Neuronal stem cell (in vitro differentiated cells): ENCODE measurements around the gene NUP133.

Source experiments
- DNase-seq: peaks from one replicate; pipeline ENCODE4 v3.0.0-alpha.2; 2013; ENCODE audit warnings: low spot score
- H2AFZ ChIP-seq: one replicate; pipeline ENCODE4 v1.6.1; 2013; ENCODE audit warnings: mild to moderate bottlenecking, low read length, inconsistent platforms
- H2AK5ac ChIP-seq: 2 replicates; pipeline ENCODE4 v1.6.1; 2013; ENCODE audit warnings: low read depth, mild to moderate bottlenecking, inconsistent platforms, low read length, moderate library complexity, mixed read lengths
- H2BK120ac ChIP-seq: 2 replicates; pipeline ENCODE4 v1.6.1; 2013; ENCODE audit warnings: low read depth, mild to moderate bottlenecking, inconsistent platforms, low read length, moderate library complexity, mixed read lengths
- H2BK12ac ChIP-seq: one replicate; pipeline ENCODE4 v1.6.1; 2013; ENCODE audit warnings: low read length, inconsistent platforms
- H2BK15ac ChIP-seq: 2 replicates; pipeline ENCODE4 v1.6.1; 2013; ENCODE audit warnings: mild to moderate bottlenecking, low read length, inconsistent platforms, mixed read lengths
- H2BK5ac ChIP-seq: one replicate; pipeline ENCODE4 v1.6.1; 2013; ENCODE audit warnings: inconsistent platforms, mild to moderate bottlenecking, low read length, moderate library complexity
- H3K14ac ChIP-seq: one replicate; pipeline ENCODE4 v1.6.1; 2013; ENCODE audit warnings: low read length, inconsistent platforms
- H3K18ac ChIP-seq: 2 replicates; pipeline ENCODE4 v1.6.1; 2013; ENCODE audit warnings: low read length, inconsistent platforms
- H3K23ac ChIP-seq: 2 replicates; pipeline ENCODE4 v1.6.1; 2013; ENCODE audit warnings: low read depth, mild to moderate bottlenecking, mixed read lengths, low read length, inconsistent platforms; ENCODE audit not compliant: poor library complexity
- H3K27ac ChIP-seq: replicated peaks from 3 replicates; pipeline ENCODE4 v1.5.1; 2013; ENCODE audit warnings: low read length, inconsistent platforms
- H3K27me3 ChIP-seq, 3 experiments: 2 replicates each; pipeline ENCODE4 v1.6.1; 2013; ENCODE audit warnings: low read length in 3 of 3, mild to moderate bottlenecking in 2 of 3, inconsistent platforms in 1 of 3, low read depth in 1 of 3, mixed read lengths in 1 of 3, moderate library complexity in 1 of 3; ENCODE audit not compliant: control insufficient read depth in 3 of 3, insufficient read depth in 3 of 3
- H3K36me3 ChIP-seq, 2 donors: replicated peaks in 1 of 2; 2 replicates each; pipeline ENCODE4 v1.6.1; 2013; ENCODE audit warnings: low read length in 2 of 2; ENCODE audit not compliant: control insufficient read depth in 2 of 2, insufficient read depth in 2 of 2
- H3K4ac ChIP-seq: 2 replicates; pipeline ENCODE4 v1.6.1; 2013; ENCODE audit warnings: inconsistent platforms, mild to moderate bottlenecking, low read length, moderate library complexity
- H3K4me1 ChIP-seq, 2 donors: 1 replicate in 1 of 2; 2 replicates in 1 of 2; pipeline ENCODE4 v1.6.1; 2013; ENCODE audit warnings: low read length in 2 of 2, low read depth in 1 of 2; ENCODE audit not compliant: control insufficient read depth in 2 of 2, insufficient read depth in 1 of 2
- H3K4me2 ChIP-seq: one replicate; pipeline ENCODE4 v1.6.1; 2013; ENCODE audit warnings: mild to moderate bottlenecking, low read length, inconsistent platforms; ENCODE audit not compliant: insufficient read depth, poor library complexity, severe bottlenecking
- H3K4me3 ChIP-seq, 2 donors: 2 replicates each; pipeline ENCODE4 v1.5.1; 2013; ENCODE audit warnings: low read length in 2 of 2, mild to moderate bottlenecking in 2 of 2, inconsistent platforms in 1 of 2, moderate library complexity in 1 of 2
- H3K79me1 ChIP-seq: one replicate; pipeline ENCODE4 v1.6.1; 2013; ENCODE audit warnings: low read depth, mild to moderate bottlenecking, inconsistent platforms, low read length, moderate library complexity
- H3K9ac ChIP-seq: one replicate; pipeline ENCODE4 v1.6.1; 2013; ENCODE audit warnings: mild to moderate bottlenecking, low read depth, low read length, inconsistent platforms; ENCODE audit not compliant: poor library complexity
- H3K9me3 ChIP-seq, 2 donors: replicated peaks in 1 of 2; 2 replicates each; pipeline versions ENCODE3 to v1.6.1; 2013; ENCODE audit warnings: low read length in 2 of 2, mild to moderate bottlenecking in 2 of 2, inconsistent platforms in 1 of 2, low read depth in 1 of 2, mixed read lengths in 1 of 2, moderate library complexity in 1 of 2; ENCODE audit not compliant: control insufficient read depth in 2 of 2, insufficient read depth in 1 of 2
- H4K8ac ChIP-seq: one replicate; pipeline ENCODE4 v1.6.1; 2013; ENCODE audit warnings: low read depth, mild to moderate bottlenecking, inconsistent platforms, low read length, moderate library complexity
- H4K91ac ChIP-seq: one replicate; pipeline ENCODE4 v1.6.1; 2013; ENCODE audit warnings: low read length, low read depth, mild to moderate bottlenecking, inconsistent platforms; ENCODE audit not compliant: poor library complexity
- WGBS, 2 donors: extraction: QIAGEN DNeasy Blood & Tissue Kit; methylation state at CpG; one replicate each; pipeline ENCODE4 v1.1.7; 2013; ENCODE audit warnings: missing lambda C conversion rate in 2 of 2, mixed read lengths in 1 of 2; ENCODE audit not compliant: insufficient read length in 2 of 2, insufficient replicate concordance in 1 of 2; ENCODE audit errors: extremely low coverage in 2 of 2; 5-methylcytosine and 5-hydroxymethylcytosine counted together

Gene NUP133

GRCh38 chr1:229427572-229427971 is 80.6 kb downstream of the NUP133 start:
- H3K9ac ChIP-seq: no peak overlapping the region

GRCh38 chr1:229425564-229426159 is 82.5 kb downstream of the NUP133 start:
- Histone ChIP-seq H2BK12ac (no peak overlapping the region), H2BK15ac (no peak overlapping the region), H4K8ac (no peak overlapping the region), H3K9me3 (peaks cover 0 to 7% of the 10 kb centered on the region in 2 donors), H4K91ac (no peak overlapping the region), H3K4me2 (no peak overlapping the region), H2AK5ac (no peak overlapping the region), H2BK5ac (no peak overlapping the region), H3K23ac (no peak overlapping the region), H3K4me1 (no peaks in the 10 kb centered on the region), H3K9ac (no peak overlapping the region), H3K27me3 (peaks cover 0 to 8% (median 4%) of the 10 kb centered on the region in 3 experiments), H3K4me3 (no peak overlapping the region), H3K14ac (no peak overlapping the region), H3K4ac (no peak overlapping the region), H3K27ac (no peak overlapping the region), H3K36me3 (no peaks in the 10 kb centered on the region), H2BK120ac (no peak overlapping the region), H3K79me1 (no peaks in the 10 kb centered on the region), H3K18ac (no peak overlapping the region), H2AFZ (no peak overlapping the region)
- DNase-seq: no peak
- no CpG with 5 or more reads among the region's 2 CpGs for WGBS, 2 donors

More at GRCh38 chr1:229427572-229427971, 80.6 kb downstream of the NUP133 start:
- H3K4me3 ChIP-seq: no peak overlapping the region
- no peak overlapping the region for H2AK5ac ChIP-seq
- H2AFZ ChIP-seq: no peak overlapping the region
- H3K4ac ChIP-seq: no peak overlapping the region
- no peak overlapping the region for H4K91ac ChIP-seq
- H4K8ac ChIP-seq: no peak overlapping the region
- no peak overlapping the region for H2BK5ac ChIP-seq
- H3K4me1 ChIP-seq: peaks cover 0 to 2% of the 10 kb centered on the region in 2 donors
- no peak overlapping the region for H3K4me2 ChIP-seq
- DNase-seq: no peak
- no peak overlapping the region for H2BK15ac ChIP-seq
- H2BK120ac ChIP-seq: no peak overlapping the region
- no peak overlapping the region for H3K14ac ChIP-seq
- H3K23ac ChIP-seq: no peak overlapping the region
- H2BK12ac ChIP-seq: no peak overlapping the region
- no peak overlapping the region for H3K18ac ChIP-seq
- H3K79me1 ChIP-seq: no peaks in the 10 kb centered on the region
- no peak overlapping the region for H3K27ac ChIP-seq
- peaks cover 7 to 21% (median 18%) of the 10 kb centered on the region in 3 experiments for H3K27me3 ChIP-seq
- no peaks in the 10 kb centered on the region for H3K36me3 ChIP-seq
- WGBS, 2 donors: no CpG with 5 or more reads among the region's 3 CpGs
- H3K9me3 ChIP-seq: peaks cover 2 to 8% of the 10 kb centered on the region in 2 donors

- Histone ChIP-seq H2BK12ac (no peak overlapping the region), H2AK5ac (no peak overlapping the region), H3K4ac (no peak overlapping the region), H3K14ac (no peak overlapping the region), H3K9ac (no peak overlapping the region), H3K9me3 (peaks cover 0 to 7% of the 10 kb centered on the region in 2 donors), H3K4me3 (no peak overlapping the region), H4K91ac (no peak overlapping the region), H2BK5ac (no peak overlapping the region), H3K4me1 (no peaks in the 10 kb centered on the region), H4K8ac (no peak overlapping the region), H3K79me1 (no peaks in the 10 kb centered on the region), H3K18ac (no peak overlapping the region), H2AFZ (no peak overlapping the region), H3K4me2 (no peak overlapping the region), H2BK15ac (no peak overlapping the region), H3K23ac (no peak overlapping the region), H3K27me3 (peaks cover 0 to under 1% (median 0%) of the 10 kb centered on the region in 3 experiments), H3K27ac (no peak overlapping the region), H3K36me3 (no peaks in the 10 kb centered on the region), H2BK120ac (no peak overlapping the region)
- DNase-seq: no peak
- WGBS, 2 donors: no CpG with 5 or more reads among the region's 7 CpGs
Observed at GRCh38 chr1:229420765-229421164, 87.4 kb downstream of the NUP133 start.

DNA sequence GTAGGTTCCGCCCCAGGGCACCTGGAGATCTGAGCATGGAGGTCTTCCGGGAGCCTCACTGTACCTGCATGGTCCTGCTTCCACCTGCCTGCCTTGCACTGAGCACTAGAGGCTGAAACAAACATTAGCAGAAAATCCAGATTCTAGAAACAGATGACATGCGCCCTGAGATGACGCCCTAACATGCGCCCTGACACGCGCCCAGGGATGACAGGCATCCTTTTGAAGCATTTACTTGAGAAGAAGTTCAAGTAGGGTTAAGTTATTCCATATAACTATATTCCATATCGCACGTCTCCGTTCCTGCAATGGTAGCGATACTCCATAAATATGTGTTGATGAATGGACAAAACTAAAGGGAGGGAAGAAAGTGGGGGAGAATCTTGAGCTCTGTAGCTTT is 87.9 kb downstream of the NUP133 start:
- no peak overlapping the region for H3K4me3 ChIP-seq
- H3K36me3 ChIP-seq: no peaks in the 10 kb centered on the region
- no peaks in the 10 kb centered on the region for H3K4me1 ChIP-seq
- H3K9ac ChIP-seq: no peak overlapping the region
- H3K23ac ChIP-seq: no peak overlapping the region
- no peak overlapping the region for H3K18ac ChIP-seq
- H3K27ac ChIP-seq: no peak overlapping the region
- no peak overlapping the region for H3K4me2 ChIP-seq
- no peak overlapping the region for H2BK5ac ChIP-seq
- H3K27me3 ChIP-seq: peaks cover 0 to 4% (median 0%) of the 10 kb centered on the region in 3 experiments
- peaks cover 0 to 7% of the 10 kb centered on the region in 2 donors for H3K9me3 ChIP-seq
- no peak overlapping the region for H2AFZ ChIP-seq
- H4K91ac ChIP-seq: no peak overlapping the region
- H2BK12ac ChIP-seq: no peak overlapping the region
- no peak overlapping the region for H2BK120ac ChIP-seq
- no peak overlapping the region for H3K4ac ChIP-seq
- H3K14ac ChIP-seq: no peak overlapping the region
- no CpG with 5 or more reads among the region's 11 CpGs for WGBS, 2 donors
- no peaks in the 10 kb centered on the region for H3K79me1 ChIP-seq
- DNase-seq: no peak
- H2BK15ac ChIP-seq: no peak overlapping the region
- H2AK5ac ChIP-seq: no peak overlapping the region
- no peak overlapping the region for H4K8ac ChIP-seq
